Brain microvascular endothelial cell (primary cell): ENCODE results near the gene AUH.
"Not testable (repeated sequence)": the region's sequence is repeated elsewhere in the genome, so short reads cannot be mapped to it uniquely, and the experiment has no call there.

Experiments
- DNase-seq: peaks from one replicate; pipeline ENCODE4 v3.0.0-alpha.2; 2020
- H3K27ac ChIP-seq: fragments of 250-450 bp; sonication (Bioruptor Pico); 2 replicates; pipeline ENCODE4 v1.5.1; 2020; ENCODE audit warnings: mild to moderate bottlenecking, moderate library complexity
- H3K27me3 ChIP-seq: fragments of 250-450 bp; sonication (Bioruptor Pico); replicated peaks from 2 replicates; pipeline ENCODE4 v1.5.1; 2020; ENCODE audit warnings: mild to moderate bottlenecking
- H3K36me3 ChIP-seq: fragments of 250-450 bp; sonication (Bioruptor Pico); replicated peaks from 2 replicates; pipeline ENCODE4 v1.5.1; 2020; ENCODE audit warnings: mild to moderate bottlenecking
- H3K4me3 ChIP-seq: 2 replicates; pipeline ENCODE4 v1.5.1; 2011; ENCODE audit warnings: low read depth, mild to moderate bottlenecking, control low read depth, low read length, moderate library complexity
- in situ Hi-C: cut with HindIII; loops from 2 replicates; pipeline ENCODE4 v1.10.0; 2017; ENCODE audit warnings: low sequenced_read_pairs, low pct_ligation_motif_present
- TF ChIP-seq, protein P1 (sequence below): IDR thresholded peaks from 2 replicates; pipeline ENCODE4 v1.5.1; 2011; ENCODE audit warnings: low read depth, mild to moderate bottlenecking, moderate library complexity, low read length, control low read depth, inconsistent platforms; ENCODE audit errors: missing control alignments

The AUH gene

DNA sequence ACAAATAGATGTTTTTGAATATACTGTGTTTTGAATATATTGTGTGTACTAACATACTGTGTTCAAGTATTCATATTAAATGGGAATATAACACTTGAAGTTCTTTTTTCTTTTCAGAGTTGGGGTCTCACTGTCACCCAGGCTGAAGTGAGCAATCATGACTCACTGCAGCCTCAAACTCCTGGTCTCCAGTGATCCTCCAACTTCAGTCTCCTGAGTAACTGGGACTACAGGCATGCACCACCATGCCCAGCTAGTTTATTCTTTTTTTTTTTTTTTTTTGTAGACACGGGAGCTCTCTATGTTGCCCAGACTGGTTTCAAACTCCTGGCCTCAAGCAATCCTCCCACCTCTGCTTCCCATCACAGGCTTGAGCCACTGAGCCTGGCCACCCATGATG, 23.2 kb upstream of the AUH start:
- in situ Hi-C loops: no loop called here
- H3K36me3 ChIP-seq: no peaks in the 10 kb centered on the region
- TF ChIP-seq, protein P1, sequence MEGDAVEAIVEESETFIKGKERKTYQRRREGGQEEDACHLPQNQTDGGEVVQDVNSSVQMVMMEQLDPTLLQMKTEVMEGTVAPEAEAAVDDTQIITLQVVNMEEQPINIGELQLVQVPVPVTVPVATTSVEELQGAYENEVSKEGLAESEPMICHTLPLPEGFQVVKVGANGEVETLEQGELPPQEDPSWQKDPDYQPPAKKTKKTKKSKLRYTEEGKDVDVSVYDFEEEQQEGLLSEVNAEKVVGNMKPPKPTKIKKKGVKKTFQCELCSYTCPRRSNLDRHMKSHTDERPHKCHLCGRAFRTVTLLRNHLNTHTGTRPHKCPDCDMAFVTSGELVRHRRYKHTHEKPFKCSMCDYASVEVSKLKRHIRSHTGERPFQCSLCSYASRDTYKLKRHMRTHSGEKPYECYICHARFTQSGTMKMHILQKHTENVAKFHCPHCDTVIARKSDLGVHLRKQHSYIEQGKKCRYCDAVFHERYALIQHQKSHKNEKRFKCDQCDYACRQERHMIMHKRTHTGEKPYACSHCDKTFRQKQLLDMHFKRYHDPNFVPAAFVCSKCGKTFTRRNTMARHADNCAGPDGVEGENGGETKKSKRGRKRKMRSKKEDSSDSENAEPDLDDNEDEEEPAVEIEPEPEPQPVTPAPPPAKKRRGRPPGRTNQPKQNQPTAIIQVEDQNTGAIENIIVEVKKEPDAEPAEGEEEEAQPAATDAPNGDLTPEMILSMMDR: no peak
- no peak overlapping the region for H3K27ac ChIP-seq
- no peak for DNase-seq
- no peaks in the 10 kb centered on the region for H3K27me3 ChIP-seq
- H3K4me3 ChIP-seq: no peak overlapping the region

DNA sequence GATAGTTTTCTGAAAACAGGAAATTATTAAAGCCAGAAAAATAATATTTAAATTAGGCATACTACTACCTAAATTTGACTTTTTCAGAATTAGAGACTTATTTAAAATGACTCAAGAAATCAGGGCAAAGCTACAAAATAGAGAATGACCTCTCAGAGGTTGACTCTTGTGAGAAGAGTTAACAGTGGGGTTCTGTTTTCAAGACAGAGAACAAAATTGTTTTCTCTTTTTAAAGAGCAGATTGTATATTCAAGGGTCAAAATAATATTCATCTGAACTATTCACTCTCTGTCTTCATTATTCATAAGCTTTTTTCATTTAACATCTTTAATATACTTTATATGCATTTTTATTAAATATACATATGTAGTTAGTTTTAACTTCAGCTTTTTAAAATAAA, 21.9 kb upstream of the AUH start:
- H3K36me3 ChIP-seq: no peaks in the 10 kb centered on the region
- no peak overlapping the region for H3K27ac ChIP-seq
- in situ Hi-C loops: no loop called here
- TF ChIP-seq, protein P1: no peak
- no peak for DNase-seq
- H3K27me3 ChIP-seq: no peaks in the 10 kb centered on the region
- H3K4me3 ChIP-seq: no peak overlapping the region

DNA sequence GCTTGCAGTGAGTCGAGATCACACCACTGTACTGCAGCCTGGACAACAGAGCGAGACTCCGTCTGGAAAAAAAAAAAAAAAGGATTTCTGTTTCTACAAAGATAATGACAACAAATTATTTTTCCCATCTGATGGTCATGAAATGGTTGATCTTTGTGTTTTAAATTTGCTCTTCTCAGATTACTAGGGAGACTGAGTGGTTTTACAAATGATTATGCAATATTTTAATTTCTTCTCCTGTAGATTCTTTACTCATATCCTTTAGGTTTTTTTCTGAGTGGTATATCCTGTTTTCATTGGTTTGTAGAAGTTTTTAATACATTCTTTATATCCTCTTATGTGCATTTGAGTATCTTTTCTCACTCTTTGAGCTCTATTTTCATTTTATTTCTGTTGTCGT, 20.6 kb upstream of the AUH start:
- TF ChIP-seq, protein P1: no peak
- in situ Hi-C loops: no loop called here

DNA sequence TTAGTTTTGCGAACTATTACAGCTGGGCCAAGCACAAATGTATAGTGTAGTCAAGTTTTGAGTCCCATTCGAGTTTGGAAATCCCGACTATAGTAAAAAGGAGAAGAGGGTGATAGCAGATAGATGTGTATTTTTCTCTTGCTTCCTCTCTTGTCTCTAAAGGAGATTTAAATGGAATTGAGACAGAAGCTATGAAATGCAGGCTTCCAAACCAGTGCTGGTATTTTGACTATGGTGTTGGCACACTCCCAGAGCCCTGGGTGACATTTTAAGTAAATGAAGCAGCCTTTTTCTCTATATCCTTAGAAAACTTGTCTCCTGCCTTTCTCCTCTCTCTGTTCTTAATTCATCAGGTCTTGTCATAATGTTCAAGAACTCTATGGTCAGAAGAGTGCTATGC, 17.7 kb upstream of the AUH start:
- TF ChIP-seq, protein P1: no peak
- no peaks in the 10 kb centered on the region for H3K36me3 ChIP-seq
- H3K27ac ChIP-seq: no peak overlapping the region
- in situ Hi-C loops: no loop called here
- no peak overlapping the region for H3K4me3 ChIP-seq
- H3K27me3 ChIP-seq: no peaks in the 10 kb centered on the region
- no peak for DNase-seq

More for the DNA sequence above, 20.6 kb upstream of the AUH start:
- DNase-seq: no peak
- no peak overlapping the region for H3K27ac ChIP-seq
- H3K36me3 ChIP-seq: no peaks in the 10 kb centered on the region
- no peaks in the 10 kb centered on the region for H3K27me3 ChIP-seq
- no peak overlapping the region for H3K4me3 ChIP-seq

DNA sequence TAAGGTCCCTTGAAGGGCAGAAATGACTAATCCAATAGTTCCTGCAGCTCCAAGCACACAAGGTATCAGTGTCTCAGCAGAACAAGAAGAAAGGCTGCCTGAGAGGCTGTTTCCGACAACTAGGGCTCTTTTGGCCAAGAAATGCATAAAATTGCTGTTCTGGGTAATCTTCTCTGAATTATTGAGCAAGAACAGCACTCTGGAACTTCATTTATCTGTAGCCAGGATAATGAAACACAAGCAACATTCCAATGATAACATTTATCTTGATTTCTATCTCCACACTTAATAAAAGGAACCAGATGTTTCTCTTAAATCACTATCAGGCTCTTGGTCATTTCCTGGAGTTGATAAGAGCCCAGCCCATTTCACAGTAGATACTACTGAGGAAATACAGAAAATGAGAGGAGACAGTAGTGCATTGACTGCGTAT, 17.0 kb upstream of the AUH start:
- H3K27ac ChIP-seq: peak overlapping the region; percentile 31
- H3K27me3 ChIP-seq: no peaks in the 10 kb centered on the region
- H3K36me3 ChIP-seq: no peaks in the 10 kb centered on the region
- DNase-seq: peak; percentile 76
- no peak overlapping the region for H3K4me3 ChIP-seq
- in situ Hi-C loops: no loop called here
- TF ChIP-seq, protein P1: no peak

DNA sequence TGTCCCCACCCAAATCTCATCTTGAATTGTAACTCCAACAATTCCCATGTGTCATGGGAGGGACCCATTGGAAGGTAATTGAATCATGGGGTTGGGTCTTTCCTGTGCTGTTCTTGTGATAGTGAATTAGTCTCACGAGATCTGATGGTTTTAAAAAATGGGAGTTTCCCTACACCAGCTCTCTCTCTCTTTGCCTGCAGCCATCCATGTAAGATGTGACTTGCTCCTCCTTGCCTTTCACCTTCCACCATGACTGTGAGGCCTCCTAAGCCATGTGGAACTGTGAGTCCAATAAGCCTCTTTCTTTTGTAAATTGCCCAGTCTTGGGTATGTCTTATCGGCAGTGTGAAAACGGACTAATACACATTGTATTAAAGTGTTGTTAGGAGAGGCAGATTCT, 16.3 kb upstream of the AUH start:
- H3K4me3 ChIP-seq, in situ Hi-C loops, H3K36me3 ChIP-seq, H3K27me3 ChIP-seq, DNase-seq: not testable (repeated sequence)
- peak overlapping the region; percentile 31 for H3K27ac ChIP-seq

DNA sequence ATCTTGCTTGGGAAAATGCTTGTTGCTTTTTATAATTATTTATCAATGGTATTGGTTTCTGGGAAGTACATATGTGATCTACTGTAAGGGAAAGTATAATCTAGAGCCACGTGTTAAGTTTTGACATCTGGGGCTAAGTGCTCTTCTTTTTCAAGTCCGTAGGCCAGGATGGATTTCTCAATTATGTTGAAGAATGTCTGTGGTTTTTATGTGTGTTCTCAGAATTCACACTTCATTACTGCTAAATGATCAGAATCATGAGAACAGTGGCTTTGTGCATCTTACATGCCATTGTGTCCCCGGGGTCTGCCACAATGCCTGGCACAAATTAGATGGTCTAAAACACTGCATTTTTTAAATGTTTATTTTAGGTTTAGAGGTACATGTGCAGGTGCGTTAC, 14.5 kb upstream of the AUH start:
- no peak overlapping the region for H3K4me3 ChIP-seq
- H3K27ac ChIP-seq: no peak overlapping the region
- in situ Hi-C loops: no loop called here

More for the DNA sequence above, 14.5 kb upstream of the AUH start:
- Histone ChIP-seq H3K36me3 (no peaks in the 10 kb centered on the region), H3K27me3 (no peaks in the 10 kb centered on the region)
- DNase-seq: no peak
- TF ChIP-seq, protein P1: no peak
